HFF-Myc (cell line): ENCODE measurements around the gene DDAH1.

ENCODE experiments used
- DNase-seq: peaks from one replicate; pipeline ENCODE4 v3.0.0-alpha.2; 2011; ENCODE audit warnings: low read depth; ENCODE audit errors: extremely low read depth
- H3K4me3 ChIP-seq: replicated peaks from 2 replicates; pipeline ENCODE4 v1.5.1; 2011; ENCODE audit warnings: low read depth, mild to moderate bottlenecking, control low read depth, low read length
- TF ChIP-seq, protein P1 (sequence below): IDR thresholded peaks from 2 replicates; pipeline ENCODE4 v1.5.1; 2012; ENCODE audit warnings: mild to moderate bottlenecking, low read depth, low read length, control low read depth; ENCODE audit errors: missing control alignments

The DDAH1 gene

DNA sequence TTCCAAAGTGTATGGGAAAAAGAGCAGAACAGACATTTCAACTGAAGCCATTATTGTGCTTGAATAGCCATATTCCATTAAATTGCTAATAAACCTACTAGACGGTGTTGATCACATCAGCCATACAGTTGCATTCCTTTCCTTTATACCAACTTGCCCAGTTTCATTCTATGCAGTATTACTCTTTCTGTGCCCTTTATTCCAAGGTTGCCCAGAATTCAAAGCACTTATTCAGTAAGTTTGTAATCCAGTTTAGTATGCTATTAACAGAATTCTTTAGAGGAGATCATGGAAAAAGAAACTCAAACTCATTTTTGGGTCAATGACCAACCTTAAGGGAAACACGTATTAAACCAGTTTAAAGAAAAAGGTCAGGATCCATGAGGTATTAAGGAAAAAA lies 89.5 kb downstream of the DDAH1 start:
- DNase-seq, result no peak
- no peak overlapping the region for H3K4me3 ChIP-seq
- TF ChIP-seq, protein P1, sequence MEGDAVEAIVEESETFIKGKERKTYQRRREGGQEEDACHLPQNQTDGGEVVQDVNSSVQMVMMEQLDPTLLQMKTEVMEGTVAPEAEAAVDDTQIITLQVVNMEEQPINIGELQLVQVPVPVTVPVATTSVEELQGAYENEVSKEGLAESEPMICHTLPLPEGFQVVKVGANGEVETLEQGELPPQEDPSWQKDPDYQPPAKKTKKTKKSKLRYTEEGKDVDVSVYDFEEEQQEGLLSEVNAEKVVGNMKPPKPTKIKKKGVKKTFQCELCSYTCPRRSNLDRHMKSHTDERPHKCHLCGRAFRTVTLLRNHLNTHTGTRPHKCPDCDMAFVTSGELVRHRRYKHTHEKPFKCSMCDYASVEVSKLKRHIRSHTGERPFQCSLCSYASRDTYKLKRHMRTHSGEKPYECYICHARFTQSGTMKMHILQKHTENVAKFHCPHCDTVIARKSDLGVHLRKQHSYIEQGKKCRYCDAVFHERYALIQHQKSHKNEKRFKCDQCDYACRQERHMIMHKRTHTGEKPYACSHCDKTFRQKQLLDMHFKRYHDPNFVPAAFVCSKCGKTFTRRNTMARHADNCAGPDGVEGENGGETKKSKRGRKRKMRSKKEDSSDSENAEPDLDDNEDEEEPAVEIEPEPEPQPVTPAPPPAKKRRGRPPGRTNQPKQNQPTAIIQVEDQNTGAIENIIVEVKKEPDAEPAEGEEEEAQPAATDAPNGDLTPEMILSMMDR, result no peak

DNA sequence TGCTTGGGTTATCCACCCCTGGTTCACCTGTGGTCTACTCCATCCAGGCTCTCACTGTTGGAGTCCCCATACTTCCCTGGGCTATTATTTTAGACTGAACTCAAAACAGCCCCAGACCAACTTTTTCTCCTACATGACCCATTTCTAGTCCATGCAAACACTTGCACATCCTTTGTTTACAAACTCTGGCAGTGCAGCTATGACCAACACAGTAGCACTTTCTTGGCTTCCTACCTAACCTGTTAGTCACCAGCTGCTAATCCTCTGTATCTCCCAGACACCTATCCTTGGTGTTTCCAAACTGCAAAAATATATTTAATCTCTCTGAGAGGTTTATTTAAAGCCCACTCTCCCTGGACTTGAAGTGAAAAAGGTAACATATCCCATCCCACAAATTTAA lies 90.8 kb downstream of the DDAH1 start:
- H3K4me3 ChIP-seq, result no peak overlapping the region
- TF ChIP-seq, protein P1, result no peak
- no peak for DNase-seq

DNA sequence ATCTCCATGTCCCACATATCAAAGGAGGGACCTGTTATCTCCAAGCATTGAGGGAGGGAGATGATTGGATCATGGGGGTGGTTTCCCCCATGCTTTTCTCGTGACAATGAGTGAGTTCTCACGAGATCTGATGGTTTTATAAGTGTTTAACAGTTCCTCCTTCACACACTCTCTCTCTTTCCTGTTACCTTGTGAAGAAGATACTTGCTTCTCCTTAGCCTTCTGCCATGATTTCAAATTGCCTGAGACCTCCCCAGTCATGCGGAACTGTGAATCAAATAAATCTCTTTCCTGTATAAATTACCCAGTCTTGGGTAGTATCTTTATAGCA lies 91.6 kb downstream of the DDAH1 start:
- DNase-seq, result no peak
- TF ChIP-seq, protein P1, result no peak
- H3K4me3 ChIP-seq, result no peak overlapping the region

DNA sequence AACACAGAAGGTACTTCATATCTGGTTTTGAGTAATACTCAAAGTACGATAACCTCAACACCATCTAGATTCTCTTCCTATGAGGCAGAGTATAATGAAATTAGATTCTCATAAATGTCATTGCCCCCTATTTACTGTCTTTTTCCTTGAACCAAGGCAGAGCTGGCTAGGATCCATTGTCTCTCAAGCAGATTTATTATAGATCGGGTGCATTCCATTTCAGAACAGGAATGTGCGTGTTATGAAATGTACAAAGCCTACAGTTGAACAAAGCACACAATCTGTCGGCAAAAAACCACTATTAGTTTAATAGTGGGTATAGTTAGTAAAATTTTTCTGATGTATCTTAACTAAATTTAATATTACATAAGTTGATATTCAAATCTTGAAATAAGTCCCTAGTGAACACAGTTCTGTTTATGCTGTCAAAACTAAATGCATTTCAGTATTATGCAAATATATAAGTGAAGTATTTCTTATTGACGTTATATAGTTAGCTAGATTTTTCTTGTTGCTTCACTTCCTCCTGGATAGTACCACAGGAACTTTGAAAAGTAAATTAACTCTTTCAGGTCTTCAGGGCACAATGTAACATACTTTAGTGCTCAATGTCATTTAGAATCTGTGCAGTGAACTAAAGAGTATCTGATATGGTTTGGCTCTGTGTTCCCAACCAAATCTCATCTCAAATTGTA lies 92.1 kb downstream of the DDAH1 start:
- no peak for DNase-seq
- no peak overlapping the region for H3K4me3 ChIP-seq
- TF ChIP-seq, protein P1, result no peak

DNA sequence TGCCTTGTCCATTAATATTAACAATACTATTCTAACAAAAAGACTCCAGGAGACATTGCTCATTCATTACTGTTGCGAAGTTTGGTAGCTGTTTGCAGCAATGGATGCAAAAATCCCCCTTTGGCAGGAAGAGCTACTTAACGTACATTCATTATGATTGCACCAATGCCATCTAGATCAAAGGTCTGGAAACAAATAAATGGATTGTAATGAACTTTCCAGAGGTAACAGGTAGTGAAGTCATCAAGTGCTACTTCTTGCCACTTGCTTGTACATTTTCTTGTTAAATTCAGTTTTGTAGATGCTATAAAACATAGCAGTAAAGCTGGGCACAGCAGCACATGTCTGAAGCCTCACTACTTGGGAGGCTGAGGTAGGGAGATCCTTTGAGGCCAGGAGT lies 93.9 kb downstream of the DDAH1 start:
- TF ChIP-seq, protein P1, result no peak

DNA sequence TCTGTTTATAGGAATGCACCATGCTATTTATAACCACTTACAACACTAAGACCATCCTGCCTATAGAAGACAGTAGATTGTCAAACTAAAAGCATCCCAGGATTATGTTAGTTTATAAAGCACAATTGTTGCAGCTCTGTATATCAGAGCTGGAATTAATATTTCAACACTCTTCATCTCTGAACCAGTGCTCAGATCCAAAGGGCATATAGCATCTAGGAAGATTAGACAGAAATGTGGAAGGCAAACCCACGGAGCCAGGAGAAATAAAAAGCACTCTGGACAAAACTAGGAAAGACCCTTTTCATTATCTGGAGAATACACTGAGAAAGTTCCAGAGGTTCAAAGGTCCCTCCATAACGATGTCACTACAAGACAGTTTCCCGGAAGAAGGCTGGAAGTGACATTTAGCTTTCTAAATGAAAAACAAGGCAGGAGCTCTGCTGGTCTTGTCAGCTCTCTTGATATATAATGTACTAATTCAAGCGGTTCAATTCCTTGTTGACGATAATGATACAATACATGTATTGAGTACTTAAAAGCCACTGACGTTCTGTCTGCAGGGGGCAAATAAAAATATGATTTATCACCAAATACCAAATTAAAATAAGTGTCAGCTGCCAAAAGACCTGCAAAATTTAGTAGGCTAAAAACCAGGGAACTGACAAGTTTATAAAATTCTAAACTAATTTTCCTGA lies 96.7 kb downstream of the DDAH1 start:
- TF ChIP-seq, protein P1, result no peak
- no peak for DNase-seq
- no peak overlapping the region for H3K4me3 ChIP-seq

More for the DNA sequence above, 93.9 kb downstream of the DDAH1 start:
- no peak overlapping the region for H3K4me3 ChIP-seq
- DNase-seq, result no peak
